HFF-Myc (cell line): ENCODE measurements around the gene CST5.

Source experiments
- DNase-seq: peaks from one replicate; pipeline ENCODE4 v3.0.0-alpha.2; 2011; ENCODE audit warnings: low read depth; ENCODE audit errors: extremely low read depth
- H3K4me3 ChIP-seq: replicated peaks from 2 replicates; pipeline ENCODE4 v1.5.1; 2011; ENCODE audit warnings: low read depth, mild to moderate bottlenecking, control low read depth, low read length
- CTCF ChIP-seq: IDR thresholded peaks from 2 replicates; pipeline ENCODE4 v1.5.1; 2012; ENCODE audit warnings: mild to moderate bottlenecking, low read depth, low read length, control low read depth; ENCODE audit errors: missing control alignments

Gene CST5

DNA sequence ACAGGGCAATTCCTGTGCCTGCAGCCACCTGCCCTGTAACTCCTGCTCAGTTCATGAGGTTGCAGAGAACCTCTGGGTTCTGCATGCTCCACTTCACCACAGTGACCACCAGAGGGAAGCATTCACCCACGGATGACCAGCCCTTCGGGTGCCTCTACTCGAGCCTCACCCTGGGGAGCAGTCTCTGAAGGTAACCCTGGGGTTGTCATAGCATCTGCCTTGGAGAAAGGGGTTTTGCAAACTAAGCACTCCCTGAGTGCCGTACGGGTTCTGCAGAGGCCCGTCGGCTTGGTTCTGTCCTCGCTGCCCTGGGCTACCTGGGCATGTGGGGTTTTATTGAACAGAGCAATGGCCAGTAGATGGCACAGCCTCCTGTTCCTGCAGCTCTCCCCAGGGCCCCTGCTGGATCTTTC, 10.2 kb upstream of the CST5 start:
- peak; percentile 17 for DNase-seq
- no peak overlapping the region for H3K4me3 ChIP-seq
- peak; percentile 73 for TF ChIP-seq CTCF

GRCh38 chr20:23887856-23888255, 8.3 kb upstream of the CST5 start:
- H3K4me3 ChIP-seq, result no peak overlapping the region
- DNase-seq, result no peak
- no peak for TF ChIP-seq CTCF

- DNase-seq, result no peak
- H3K4me3 ChIP-seq, result no peak overlapping the region
- no peak for TF ChIP-seq CTCF
Measured at GRCh38 chr20:23884771-23885162, 5.2 kb upstream of the CST5 start.

DNA sequence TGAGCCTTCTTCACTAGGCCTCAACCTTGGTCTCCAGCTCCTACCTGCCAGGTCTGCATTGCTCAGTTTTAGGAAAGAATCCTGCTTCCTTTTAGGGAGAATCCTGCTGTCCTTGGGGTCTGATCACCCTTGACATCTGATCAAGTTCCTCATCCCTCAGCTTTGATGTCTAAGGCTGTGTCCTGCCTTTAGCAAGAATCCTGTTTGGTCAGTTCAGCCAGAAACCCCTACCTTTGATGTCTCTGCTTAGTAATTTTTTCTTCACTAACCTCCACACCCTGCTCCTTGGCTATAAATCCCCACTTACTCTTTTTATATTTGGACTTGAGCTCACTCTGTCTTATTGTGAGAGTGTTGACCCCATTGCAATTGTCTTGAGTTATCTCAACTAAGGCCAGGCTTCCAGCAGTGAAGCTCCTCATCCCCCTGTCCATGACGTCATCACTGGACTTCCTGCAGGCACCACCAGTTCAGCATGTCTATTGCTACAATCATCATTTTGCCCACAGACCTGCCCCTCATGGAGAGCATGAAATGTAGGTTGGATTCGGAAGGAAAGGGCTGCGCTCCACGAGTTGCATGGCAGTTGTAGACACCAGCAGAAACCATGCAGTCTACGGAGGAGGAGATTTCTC, 4.7 kb upstream of the CST5 start:
- no peak for DNase-seq
- H3K4me3 ChIP-seq, result no peak overlapping the region
- no peak for TF ChIP-seq CTCF

DNA sequence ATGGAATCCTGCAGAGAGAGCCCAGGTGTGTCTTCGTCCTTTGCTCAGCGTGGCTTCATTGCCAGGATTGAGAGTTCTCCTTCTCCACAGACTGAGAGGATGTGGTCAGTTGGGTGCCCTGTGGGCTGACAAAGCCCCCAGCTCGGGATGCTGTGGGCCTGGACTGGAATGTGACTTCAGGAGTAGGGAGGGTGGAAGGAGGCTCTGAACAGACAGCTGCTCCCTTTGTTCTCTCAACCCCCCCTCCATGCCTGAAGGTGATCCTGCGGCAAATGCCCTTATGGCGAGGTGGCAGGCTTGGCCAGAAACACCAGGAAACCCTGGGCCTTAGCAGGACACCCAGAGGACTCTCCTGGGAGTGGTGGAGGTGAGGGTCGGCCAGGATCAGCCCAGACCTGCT, 1.8 kb upstream of the CST5 start:
- H3K4me3 ChIP-seq, result no peak overlapping the region
- DNase-seq, result no peak
- TF ChIP-seq CTCF, result no peak

DNA sequence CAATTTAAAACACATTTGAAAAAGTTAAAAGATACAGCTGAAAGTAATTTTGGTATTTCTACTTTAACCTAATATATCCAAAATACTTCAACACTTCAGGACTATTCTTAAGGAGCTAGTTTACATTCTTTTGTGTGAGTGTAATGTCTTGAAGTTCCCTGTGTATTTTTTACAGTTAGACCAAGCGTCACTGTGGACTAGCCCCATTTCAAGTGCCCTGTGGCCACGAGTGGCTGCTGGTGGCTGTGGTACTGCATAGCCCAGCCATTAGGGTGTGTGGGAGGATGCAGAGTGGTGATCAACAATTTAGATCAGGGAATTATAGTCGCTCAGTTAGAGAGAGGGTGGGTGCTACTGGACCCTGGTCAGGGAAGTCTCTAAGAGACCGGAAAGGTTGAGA, 869 bp upstream of the CST5 start:
- no peak for TF ChIP-seq CTCF
- no peak overlapping the region for H3K4me3 ChIP-seq
- no peak for DNase-seq

DNA sequence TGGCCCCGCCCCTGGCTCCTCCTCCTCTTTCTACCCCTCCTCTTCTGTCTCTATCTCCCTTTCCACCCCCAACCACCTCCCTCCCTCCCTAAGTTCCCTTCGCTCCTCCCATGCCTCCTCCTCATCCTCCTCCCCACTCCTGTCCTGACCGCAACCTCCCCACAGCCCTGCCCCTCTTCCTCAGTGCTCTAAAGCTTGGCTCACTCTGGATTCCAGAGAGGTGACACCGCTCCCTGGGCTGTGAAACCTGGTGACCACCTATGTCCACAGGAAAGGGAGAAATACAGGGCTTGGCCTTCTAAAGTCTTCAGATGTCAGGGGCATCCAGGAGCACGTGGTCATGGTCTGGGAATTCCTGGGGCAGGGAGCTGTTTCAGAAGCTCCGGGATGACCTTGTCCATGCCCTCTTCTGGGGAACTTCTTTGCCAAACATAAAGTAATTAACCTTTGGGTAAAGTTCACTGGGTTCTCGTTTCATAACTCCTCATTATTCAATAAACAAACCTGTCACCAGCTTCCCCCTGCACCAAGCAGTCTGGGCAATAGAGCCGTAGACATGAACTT, 345 bp upstream of the CST5 start:
- no peak for TF ChIP-seq CTCF
- no peak for DNase-seq
- H3K4me3 ChIP-seq, result no peak overlapping the region
